Fibroblast of lung (primary cell): Measurements from ENCODE around the gene SETBP1. TPM values are rescaled to one million over a fixed set of nuclear protein-coding genes. Genes with fewer than 3 reads are reported as not detected.

Source experiments
- DNase-seq, 2 donors: peaks; one replicate each; pipeline versions ENCODE4 v3.0.0 to v3.0.0-alpha.2; 2010; ENCODE audit warnings: low read depth in 2 of 2
- H2AFZ ChIP-seq: 2 replicates; pipeline ENCODE4 v1.5.1; 2012; ENCODE audit warnings: low read length, control low read depth, inconsistent platforms
- H3K27ac ChIP-seq: 2 replicates; pipeline ENCODE4 v1.5.1; 2011; ENCODE audit warnings: low read length, control low read depth; ENCODE audit not compliant: insufficient read depth
- H3K27me3 ChIP-seq: 2 replicates; pipeline ENCODE4 v1.5.1; 2011; ENCODE audit warnings: mild to moderate bottlenecking, low read length; ENCODE audit not compliant: control insufficient read depth, insufficient read depth
- H3K36me3 ChIP-seq: 2 replicates; pipeline ENCODE4 v1.5.1; 2011; ENCODE audit warnings: low read length; ENCODE audit not compliant: control insufficient read depth, insufficient read depth
- H3K4me1 ChIP-seq: 2 replicates; pipeline ENCODE4 v1.5.1; 2011; ENCODE audit warnings: low read length; ENCODE audit not compliant: control insufficient read depth, insufficient read depth; ENCODE audit errors: extremely low read depth
- H3K4me2 ChIP-seq: 2 replicates; pipeline ENCODE4 v1.5.1; 2011; ENCODE audit warnings: low read length, control low read depth; ENCODE audit not compliant: insufficient read depth; ENCODE audit errors: extremely low read depth
- H3K4me3 ChIP-seq, 4 experiments: fragments of 200-600 bp in 1 of 4; sonication (generic) in 1 of 4; replicated peaks in 1 of 4; 2 replicates each; pipeline ENCODE4 v1.5.1; 2011 to 2016; ENCODE audit warnings: low read length in 4 of 4, low read depth in 3 of 4, mild to moderate bottlenecking in 3 of 4, control low read depth in 2 of 4, inconsistent platforms in 1 of 4, mixed read lengths in 1 of 4; ENCODE audit not compliant: insufficient read depth in 1 of 4; ENCODE audit errors: control extremely low read depth in 1 of 4
- H3K79me2 ChIP-seq: 2 replicates; pipeline ENCODE4 v1.5.1; 2012; ENCODE audit warnings: mild to moderate bottlenecking, low read length, inconsistent platforms; ENCODE audit not compliant: control insufficient read depth, insufficient read depth
- H3K9ac ChIP-seq: 2 replicates; pipeline ENCODE4 v1.5.1; 2011; ENCODE audit warnings: mild to moderate bottlenecking, low read length, control low read depth; ENCODE audit not compliant: insufficient read depth
- H3K9me3 ChIP-seq: 2 replicates; pipeline ENCODE4 v1.5.1; 2012; ENCODE audit warnings: low read depth, low read length; ENCODE audit not compliant: control insufficient read depth, insufficient read depth
- H4K20me1 ChIP-seq: 2 replicates; pipeline ENCODE4 v1.5.1; 2011; ENCODE audit warnings: low read length; ENCODE audit not compliant: control insufficient read depth, insufficient read depth; ENCODE audit errors: extremely low read depth
- EZH2 ChIP-seq: IDR thresholded peaks from 2 replicates; pipeline ENCODE4 v1.5.1; 2012; ENCODE audit warnings: low read length, control low read depth, mild to moderate bottlenecking; ENCODE audit errors: missing control alignments
- polyA plus RNA-seq, 2 donors: library from polyadenylated mRNA; depleted of rRNA in 1 of 2; stranded (reverse) in 1 of 2; unstranded in 1 of 2; fragments of >200 nt; gene quantifications; 2 replicates each; pipeline ENCODE4 v1.2.1, GENCODE V29; 2011 to 2012; ENCODE audit warnings: missing spikeins in 1 of 2
- total RNA-seq: library from RNA; depleted of rRNA; stranded (reverse); fragments of >200 nt; gene quantifications from 2 replicates; pipeline ENCODE4 v1.2.1, GENCODE V29; 2014
- TF ChIP-seq, protein P1 (sequence below), 2 donors: IDR thresholded peaks in 1 of 2; conservative IDR thresholded peaks in 1 of 2; 1 replicate in 1 of 2; 2 replicates in 1 of 2; pipeline ENCODE4 v1.5.1; 2011 to 2012; ENCODE audit warnings: low read length in 2 of 2, control low read depth in 1 of 2, inconsistent platforms in 1 of 2, low read depth in 1 of 2, mild to moderate bottlenecking in 1 of 2

SETBP1 gene
- total and polyA plus RNA-seq, 2 donors (not counting 1 experiment from before 2014, with no cell fraction given) = 4.5 to 5.4 TPM

DNA sequence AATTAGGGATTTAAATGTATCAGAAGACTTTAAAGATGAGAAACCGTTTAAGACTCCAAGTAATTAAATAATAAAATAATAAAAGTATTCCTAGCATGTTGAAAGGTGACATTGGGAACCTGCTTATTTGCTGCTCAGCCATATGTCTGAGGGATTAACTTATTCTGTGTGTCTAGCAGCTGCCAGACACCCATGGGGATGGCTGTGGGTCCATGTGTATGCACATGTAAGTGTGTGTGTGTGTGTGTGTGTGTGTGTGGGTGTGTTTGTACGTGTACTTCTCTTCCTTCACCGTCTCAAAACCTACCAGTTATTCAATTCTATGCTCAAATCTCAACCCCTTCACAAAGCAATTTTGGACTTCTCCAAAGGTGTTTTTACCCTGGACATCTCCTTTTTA is 124.5 kb downstream of the SETBP1 start:
- no peak overlapping the region for H3K4me2 ChIP-seq
- no peak overlapping the region for H3K4me3 ChIP-seq
- no peaks in the 10 kb centered on the region for H3K79me2 ChIP-seq
- no peak overlapping the region for H3K27ac ChIP-seq
- H3K9me3 ChIP-seq = no peaks in the 10 kb centered on the region
- H3K4me1 ChIP-seq = peaks cover 6% of the 10 kb centered on the region
- no peaks in the 10 kb centered on the region for H3K36me3 ChIP-seq
- no peak for DNase-seq
- TF ChIP-seq, protein P1, sequence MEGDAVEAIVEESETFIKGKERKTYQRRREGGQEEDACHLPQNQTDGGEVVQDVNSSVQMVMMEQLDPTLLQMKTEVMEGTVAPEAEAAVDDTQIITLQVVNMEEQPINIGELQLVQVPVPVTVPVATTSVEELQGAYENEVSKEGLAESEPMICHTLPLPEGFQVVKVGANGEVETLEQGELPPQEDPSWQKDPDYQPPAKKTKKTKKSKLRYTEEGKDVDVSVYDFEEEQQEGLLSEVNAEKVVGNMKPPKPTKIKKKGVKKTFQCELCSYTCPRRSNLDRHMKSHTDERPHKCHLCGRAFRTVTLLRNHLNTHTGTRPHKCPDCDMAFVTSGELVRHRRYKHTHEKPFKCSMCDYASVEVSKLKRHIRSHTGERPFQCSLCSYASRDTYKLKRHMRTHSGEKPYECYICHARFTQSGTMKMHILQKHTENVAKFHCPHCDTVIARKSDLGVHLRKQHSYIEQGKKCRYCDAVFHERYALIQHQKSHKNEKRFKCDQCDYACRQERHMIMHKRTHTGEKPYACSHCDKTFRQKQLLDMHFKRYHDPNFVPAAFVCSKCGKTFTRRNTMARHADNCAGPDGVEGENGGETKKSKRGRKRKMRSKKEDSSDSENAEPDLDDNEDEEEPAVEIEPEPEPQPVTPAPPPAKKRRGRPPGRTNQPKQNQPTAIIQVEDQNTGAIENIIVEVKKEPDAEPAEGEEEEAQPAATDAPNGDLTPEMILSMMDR (conservative IDR thresholded peaks at IDR 0.05 in 1 of 2, IDR thresholded peaks at IDR 0.05 in 1 of 2; ENCODE audit: low read depth in 1 of 2, low read length in 2 of 2) = no peak
- no peak for TF ChIP-seq EZH2
- no peaks in the 10 kb centered on the region for H3K27me3 ChIP-seq
- no peak overlapping the region for H3K9ac ChIP-seq
- no peak overlapping the region for H2AFZ ChIP-seq
- no peaks in the 10 kb centered on the region for H4K20me1 ChIP-seq

DNA sequence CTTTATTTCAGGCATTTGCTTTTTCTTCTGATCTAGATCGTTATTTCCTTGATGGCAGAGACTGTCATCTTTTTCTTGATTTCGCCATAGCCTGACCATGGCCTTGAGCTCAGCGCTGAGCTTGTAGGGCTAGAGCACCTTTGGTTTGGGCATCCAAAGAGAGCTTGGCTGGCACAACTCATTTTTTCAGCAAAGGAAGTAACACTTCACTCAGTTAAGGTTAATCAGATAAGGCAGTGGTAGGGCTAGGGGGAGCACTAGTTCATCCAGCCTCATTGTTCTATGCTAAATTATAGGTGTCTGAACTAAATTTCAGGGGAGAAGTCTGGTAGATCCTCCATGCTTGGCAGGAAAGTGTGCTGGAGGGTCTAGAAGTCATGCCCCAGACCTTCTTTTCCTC is 125.0 kb downstream of the SETBP1 start:
- DNase-seq = no peak
- no peaks in the 10 kb centered on the region for H3K36me3 ChIP-seq
- TF ChIP-seq, protein P1 (conservative IDR thresholded peaks at IDR 0.05 in 1 of 2, IDR thresholded peaks at IDR 0.05 in 1 of 2; ENCODE audit: low read depth in 1 of 2, low read length in 2 of 2) = no peak
- no peaks in the 10 kb centered on the region for H3K79me2 ChIP-seq
- no peak overlapping the region for H2AFZ ChIP-seq
- H3K9me3 ChIP-seq = no peaks in the 10 kb centered on the region
- no peak overlapping the region for H3K4me3 ChIP-seq
- peaks cover 6% of the 10 kb centered on the region for H3K4me1 ChIP-seq
- no peak overlapping the region for H3K4me2 ChIP-seq
- H3K27me3 ChIP-seq = no peaks in the 10 kb centered on the region
- H3K9ac ChIP-seq = no peak overlapping the region
- no peak overlapping the region for H3K27ac ChIP-seq
- H4K20me1 ChIP-seq = no peaks in the 10 kb centered on the region

DNA sequence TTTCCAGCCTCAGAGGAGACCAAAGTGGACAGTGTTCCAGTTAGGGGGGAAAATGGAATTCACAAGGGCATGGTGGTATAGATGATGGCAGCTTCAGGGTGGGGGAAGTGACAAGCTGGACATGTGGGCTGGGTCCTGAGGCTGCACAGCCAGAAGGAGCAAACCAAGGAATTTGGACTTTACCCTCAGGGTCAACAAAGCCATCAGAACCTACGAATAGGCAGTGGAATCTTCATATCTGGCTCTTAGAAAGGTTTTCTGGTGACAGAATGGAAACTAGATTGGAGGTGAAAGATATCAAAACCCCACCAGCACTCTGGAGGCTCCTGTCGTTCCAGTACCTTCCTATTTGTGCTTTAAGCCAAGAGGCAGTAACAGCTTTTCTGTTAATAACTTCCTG is 127.1 kb downstream of the SETBP1 start:
- TF ChIP-seq EZH2 = no peak
- TF ChIP-seq, protein P1 (conservative IDR thresholded peaks at IDR 0.05 in 1 of 2, IDR thresholded peaks at IDR 0.05 in 1 of 2; ENCODE audit: low read depth in 1 of 2, low read length in 2 of 2) = no peak
- Histone ChIP-seq H2AFZ (no peak overlapping the region), H3K4me2 (no peak overlapping the region), H3K4me1 (peaks cover 4% of the 10 kb centered on the region), H3K9ac (no peak overlapping the region), H3K79me2 (no peaks in the 10 kb centered on the region), H4K20me1 (no peaks in the 10 kb centered on the region), H3K27me3 (no peaks in the 10 kb centered on the region), H3K27ac (no peak overlapping the region), H3K36me3 (no peaks in the 10 kb centered on the region), H3K4me3 (no peak overlapping the region), H3K9me3 (no peaks in the 10 kb centered on the region)
- DNase-seq = no peak
